ENCODE measurements around the gene FBXO45.

- TF ChIP-seq ZBED1 (IDR thresholded peaks at IDR 0.05), result no peak
- no peak for TF ChIP-seq ARHGAP35 (IDR thresholded peaks at IDR 0.05; ENCODE audit: partially characterized antibody)
- TF ChIP-seq JUND (IDR thresholded peaks at IDR 0.05; ENCODE audit: borderline replicate concordance, low read depth, low read length), result no peak
- no peak for TF ChIP-seq JUND (tag; IDR thresholded peaks at IDR 0.05; ENCODE audit: borderline replicate concordance, low read depth, low read length)
- TF ChIP-seq POLR2A (conservative IDR thresholded peaks at IDR 0.05), result no peak
- no peak for TF ChIP-seq TBL1XR1 (IDR thresholded peaks at IDR 0.05; ENCODE audit: low read length in 2 of 2)
- TF ChIP-seq DPF2 (IDR thresholded peaks at IDR 0.05), result no peak
- TF ChIP-seq CREB1 (IDR thresholded peaks at IDR 0.05), result no peak
- TF ChIP-seq CREB1 (CRISPR knock-in tag; IDR thresholded peaks at IDR 0.05), result no peak
- TF ChIP-seq STAG1 (CRISPR knock-in tag; IDR thresholded peaks at IDR 0.05; ENCODE audit: borderline replicate concordance), result no peak
- no peak for TF ChIP-seq CREM (IDR thresholded peaks at IDR 0.05; ENCODE audit: low read depth)
- no peak for TF ChIP-seq CTCF (IDR thresholded peaks at IDR 0.05 in 2 of 3, conservative IDR thresholded peaks at IDR 0.05 in 1 of 3; ENCODE audit: insufficient read depth in 2 of 3, low read depth in 1 of 3, low read length in 3 of 3)
- no peak for TF ChIP-seq ZNF232 (CRISPR knock-in tag; IDR thresholded peaks at IDR 0.05)
Observed at GRCh38 chr3:196625331-196625730, 56.9 kb downstream of the FBXO45 start.
